CD4-positive, alpha-beta memory T cell (primary cell): ENCODE measurements around the gene SAFB. TPM values are rescaled to one million over a fixed set of nuclear protein-coding genes. Genes with fewer than 3 reads are reported as not detected.
A peak's percentile ranks its signal among the peaks of the same experiment; 100 is the strongest.

ENCODE experiments used
- CTCF ChIA-PET: fragments of 350-600 bp; sonication (Branson Sonifier 250); formaldehyde crosslinking; loops from one replicate; lab custom pipeline; 2021; ENCODE audit warnings: inconsistent platforms; ENCODE audit not compliant: partially characterized antibody; lab: Charles Lee
- POLR2A ChIA-PET: fragments of 350-600 bp; sonication (Branson Sonifier 250); formaldehyde crosslinking; loops from one replicate; lab custom pipeline; 2021; ENCODE audit not compliant: partially characterized antibody; lab: Charles Lee
- DNase-seq, 5 donors: peaks; one replicate each; pipeline versions ENCODE4 v3.0.0 to v3.0.0-alpha.2; 2020 to 2022; ENCODE audit warnings: mixed read lengths in 1 of 5
- H3K27ac ChIP-seq: one replicate; pipeline ENCODE4 v1.7.0; 2013; ENCODE audit warnings: low read depth, low read length
- H3K27me3 ChIP-seq: 2 replicates; pipeline ENCODE4 v1.7.0; 2013; ENCODE audit warnings: mild to moderate bottlenecking, low read length, moderate library complexity; ENCODE audit not compliant: insufficient read depth
- H3K36me3 ChIP-seq: 2 replicates; pipeline ENCODE4 v1.7.0; 2013; ENCODE audit warnings: mild to moderate bottlenecking, low read length, moderate library complexity; ENCODE audit not compliant: insufficient read depth
- H3K4me1 ChIP-seq: 2 replicates; pipeline ENCODE4 v1.7.0; 2013; ENCODE audit warnings: mild to moderate bottlenecking, low read length, moderate library complexity; ENCODE audit not compliant: insufficient read depth
- H3K4me3 ChIP-seq, 2 donors: one replicate each; pipeline ENCODE4 v1.7.0; 2013; ENCODE audit warnings: low read length in 2 of 2, mild to moderate bottlenecking in 1 of 2
- H3K9me3 ChIP-seq, 2 donors: one replicate each; pipeline ENCODE4 v1.7.0; 2013; ENCODE audit warnings: low read length in 2 of 2, control low read depth in 1 of 2; ENCODE audit not compliant: control insufficient read depth in 1 of 2
- H3K27ac Mint-ChIP-seq, 7 donors: one replicate each; pipeline ENCODE4 v1.8.0; 2020 to 2021; ENCODE audit warnings: mixed read lengths in 7 of 7, mild to moderate bottlenecking in 6 of 7, inconsistent platforms in 3 of 7, moderate library complexity in 3 of 7
- H3K27me3 Mint-ChIP-seq, 2 donors: one replicate each; pipeline ENCODE4 v1.8.0; 2020 to 2021; ENCODE audit warnings: mixed read lengths in 2 of 2
- H3K36me3 Mint-ChIP-seq, 2 donors: one replicate each; pipeline ENCODE4 v1.8.0; 2020 to 2021; ENCODE audit warnings: mixed read lengths in 2 of 2, inconsistent platforms in 1 of 2, mild to moderate bottlenecking in 1 of 2
- H3K4me1 Mint-ChIP-seq, 4 donors: one replicate each; pipeline ENCODE4 v1.8.0; 2020 to 2021; ENCODE audit warnings: mixed read lengths in 4 of 4, mild to moderate bottlenecking in 1 of 4
- H3K4me3 Mint-ChIP-seq, 8 donors: one replicate each; pipeline ENCODE4 v1.8.0; 2020 to 2021; ENCODE audit warnings: mixed read lengths in 8 of 8, mild to moderate bottlenecking in 7 of 8, moderate library complexity in 6 of 8, inconsistent platforms in 3 of 8
- H3K9me3 Mint-ChIP-seq, 8 donors: one replicate each; pipeline ENCODE4 v1.8.0; 2020 to 2021; ENCODE audit warnings: mixed read lengths in 8 of 8, mild to moderate bottlenecking in 5 of 8, inconsistent platforms in 3 of 8, moderate library complexity in 1 of 8
- intact Hi-C: fragments of 100-400 bp; cut with micrococcal nuclease; formaldehyde crosslinking; loops from one replicate; pipeline ENCODE4 v1.15.1; 2023
- polyA plus RNA-seq, 2 donors: library from polyadenylated mRNA; unstranded; fragments of 300-500 nt; fragmentation: Illumina TruSeq; gene quantifications; one replicate each; pipeline ENCODE4 v1.2.3, GENCODE V29; 2021
- total RNA-seq, 2 experiments: library from RNA; stranded (reverse); gene quantifications; one replicate each; pipeline ENCODE4 v1.2.3, GENCODE V29; 2021

Gene SAFB
- total and polyA plus RNA-seq, 4 experiments from 2014 or later: 14.6 to 211 (median 159) TPM

- no peaks in the 10 kb centered on the region for H3K27me3 ChIP-seq
- H3K27ac ChIP-seq: no peak overlapping the region
- no peak overlapping the region for H3K4me3 ChIP-seq
- intact Hi-C loops: no loop called here
- peaks cover 55% of the 10 kb centered on the region for H3K4me1 ChIP-seq
- H3K9me3 Mint-ChIP-seq: peaks cover 0 to 5% (median 0%) of the 10 kb centered on the region in 8 donors
- no peak for DNase-seq
- peaks cover 52% of the 10 kb centered on the region for H3K36me3 ChIP-seq
- H3K27ac Mint-ChIP-seq: peak overlapping the region in 3 of 7 donors; percentile 66 to 100 (median 97)
- CTCF ChIA-PET: interaction anchor here (1.0 to 3.8 kb wide), 2 partner anchors 67 to 101 kb away, joined by 3 to 18 read pairs; partner anchors contain the start of gene CATSPERD
- H3K9me3 ChIP-seq: no peaks in the 10 kb centered on the region
- POLR2A ChIA-PET: interaction anchor here (2.7 to 5.4 kb wide), 2 partner anchors 15 to 70 kb away, joined by 8 to 74 read pairs; partner anchors contain the start of gene RPL36
- no peaks in the 10 kb centered on the region for H3K27me3 Mint-ChIP-seq
- H3K4me1 Mint-ChIP-seq: peaks cover 31 to 76% (median 53%) of the 10 kb centered on the region in 4 donors
- peak overlapping the region; percentile 94 to 100 (median 100) for H3K4me3 Mint-ChIP-seq
- H3K36me3 Mint-ChIP-seq: peaks cover 38 to 84% of the 10 kb centered on the region in 2 donors
Observed at GRCh38 chr19:5619946-5620345, 2.9 kb upstream of the SAFB start.

- CTCF ChIA-PET: interaction anchor here (1.2 to 3.8 kb wide), 2 partner anchors 65 to 68 kb away, joined by 7 to 18 read pairs; partner anchors contain the start of gene RPL36
- Mint-ChIP-seq H3K9me3 (peaks cover 0 to 5% (median 0%) of the 10 kb centered on the region in 8 donors), H3K4me3 (peak overlapping the region; percentile 94 to 100 (median 100)), H3K27me3 (no peaks in the 10 kb centered on the region), H3K36me3 (peaks cover 37 to 84% of the 10 kb centered on the region in 2 donors), H3K27ac (peak overlapping the region; percentile 95 to 100 (median 97)), H3K4me1 (peaks cover 38 to 84% (median 65%) of the 10 kb centered on the region in 4 donors)
- Histone ChIP-seq H3K9me3 (no peaks in the 10 kb centered on the region), H3K36me3 (peaks cover 47% of the 10 kb centered on the region), H3K27me3 (no peaks in the 10 kb centered on the region), H3K4me1 (peaks cover 70% of the 10 kb centered on the region), H3K27ac (peak overlapping the region; percentile 91), H3K4me3 (peak overlapping the region; percentile 80 to 82)
- intact Hi-C loops: no loop called here
- POLR2A ChIA-PET: interaction anchor here (1.4 to 5.4 kb wide), 8 partner anchors 12 to 206 kb away, joined by 3 to 74 read pairs (median 8); partner anchors contain the start of genes CATSPERD, LONP1 and RPL36
- no peak for DNase-seq
Observed at GRCh38 chr19:5621311-5621944, 1.5 kb upstream of the SAFB start.

GRCh38 chr19:5621945-5622464, 878 bp upstream of the SAFB start:
- H3K4me1 ChIP-seq: peaks cover 73% of the 10 kb centered on the region
- CTCF ChIA-PET: interaction anchor here (1.2 to 3.8 kb wide), 2 partner anchors 65 to 68 kb away, joined by 7 to 18 read pairs; partner anchors contain the start of gene RPL36
- peaks cover 0 to 5% (median 0%) of the 10 kb centered on the region in 8 donors for H3K9me3 Mint-ChIP-seq
- peaks cover 41 to 88% (median 68%) of the 10 kb centered on the region in 4 donors for H3K4me1 Mint-ChIP-seq
- H3K36me3 Mint-ChIP-seq: peaks cover 39 to 85% of the 10 kb centered on the region in 2 donors
- peak overlapping the region; percentile 80 to 82 for H3K4me3 ChIP-seq
- DNase-seq: peak in 4 of 5 donors; percentile 14 to 46 (median 18)
- peaks cover 51% of the 10 kb centered on the region for H3K36me3 ChIP-seq
- H3K27ac ChIP-seq: peak overlapping the region; percentile 91
- intact Hi-C loops: loop anchor here (1.0 kb wide), 1 partner anchor 98 kb away; the partner anchor contains the start of genes CATSPERD and LONP1
- POLR2A ChIA-PET: interaction anchor here (0.7 to 5.4 kb wide), 19 partner anchors 8 to 831 kb away, joined by 3 to 74 read pairs (median 5); partner anchors contain the start of genes ALKBH7, CATSPERD, DUS3L and KDM4B
- no peaks in the 10 kb centered on the region for H3K9me3 ChIP-seq
- peak overlapping the region; percentile 95 to 100 (median 97) for H3K27ac Mint-ChIP-seq
- H3K27me3 Mint-ChIP-seq: no peaks in the 10 kb centered on the region
- no peaks in the 10 kb centered on the region for H3K27me3 ChIP-seq
- peak overlapping the region; percentile 94 to 100 (median 100) for H3K4me3 Mint-ChIP-seq

GRCh38 chr19:5623397-5624017, 624 bp downstream of the SAFB start:
- H3K27me3 Mint-ChIP-seq: no peaks in the 10 kb centered on the region
- Histone ChIP-seq H3K27me3 (no peaks in the 10 kb centered on the region), H3K27ac (peak overlapping the region; percentile 97), H3K4me1 (peaks cover 76% of the 10 kb centered on the region), H3K9me3 (no peaks in the 10 kb centered on the region), H3K36me3 (peaks cover 47% of the 10 kb centered on the region), H3K4me3 (peak overlapping the region; percentile 44 to 77)
- intact Hi-C loops: loop anchor here (1.0 kb wide), 2 partner anchors 57 to 67 kb away; partner anchors contain the start of genes MICOS13 and RPL36
- ChIA-PET CTCF (interaction anchor here (1.0 to 3.8 kb wide), 2 partner anchors 63 to 66 kb away, joined by 4 to 18 read pairs; partner anchors contain the start of gene RPL36), POLR2A (interaction anchor here (0.7 to 5.4 kb wide), 17 partner anchors 7 to 988 kb away, joined by 3 to 74 read pairs (median 5); partner anchors contain the start of genes ALKBH7, CATSPERD, DUS3L and KDM4B)
- H3K4me3 Mint-ChIP-seq: peak overlapping the region; percentile 99 to 100 (median 100)
- H3K36me3 Mint-ChIP-seq: peaks cover 42 to 80% of the 10 kb centered on the region in 2 donors
- DNase-seq: peak in 1 of 5 donors; percentile 16
- peaks cover 44 to 88% (median 69%) of the 10 kb centered on the region in 4 donors for H3K4me1 Mint-ChIP-seq
- peak overlapping the region; percentile 97 to 100 (median 100) for H3K27ac Mint-ChIP-seq
- H3K9me3 Mint-ChIP-seq: peaks cover 0 to 5% (median 0%) of the 10 kb centered on the region in 8 donors

DNA sequence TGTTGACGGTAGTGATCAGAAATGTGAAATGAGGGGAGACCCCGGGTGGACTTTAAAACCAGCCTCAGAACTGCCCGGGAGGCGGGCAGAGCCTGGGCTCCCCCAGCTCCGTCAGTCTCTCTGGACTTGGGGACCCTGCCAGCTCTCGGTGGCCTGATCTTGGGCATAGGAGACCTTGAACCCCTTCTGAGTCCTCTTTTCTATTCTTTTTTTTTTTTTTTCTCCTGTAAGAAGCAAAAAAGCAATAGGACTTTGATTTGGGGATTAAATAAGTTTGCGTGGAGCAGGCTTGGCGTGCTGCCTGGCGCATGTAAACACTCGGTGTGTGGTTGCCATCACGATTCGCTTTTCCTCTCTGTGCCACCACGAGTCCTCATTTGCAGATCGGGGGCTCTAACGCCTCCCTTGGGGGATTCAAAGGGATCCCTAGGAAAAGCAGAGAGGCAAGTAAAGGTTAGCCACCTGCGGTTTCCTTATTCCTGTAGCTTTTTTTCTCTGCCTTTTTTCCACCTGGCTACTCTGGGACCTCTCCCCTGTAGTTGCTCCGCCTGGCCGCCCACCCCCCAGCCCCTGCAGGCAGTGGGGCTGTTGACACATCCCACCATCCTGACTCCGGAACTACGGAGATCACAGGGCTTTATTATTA, 1.3 kb downstream of the SAFB start:
- H3K27me3 ChIP-seq: no peaks in the 10 kb centered on the region
- H3K9me3 ChIP-seq: no peaks in the 10 kb centered on the region
- peaks cover 42 to 80% of the 10 kb centered on the region in 2 donors for H3K36me3 Mint-ChIP-seq
- peaks cover 0 to 5% (median 0%) of the 10 kb centered on the region in 8 donors for H3K9me3 Mint-ChIP-seq
- DNase-seq: peak; percentile 19 to 44 (median 22)
- peak overlapping the region; percentile 88 to 100 (median 94) for H3K27ac Mint-ChIP-seq
- H3K4me1 Mint-ChIP-seq: peaks cover 44 to 88% (median 69%) of the 10 kb centered on the region in 4 donors
- H3K4me3 ChIP-seq: peak overlapping the region; percentile 44 to 77
- intact Hi-C loops: no loop called here
- H3K4me3 Mint-ChIP-seq: peak overlapping the region; percentile 93 to 100 (median 98)
- POLR2A ChIA-PET: interaction anchor here (1.6 to 5.4 kb wide), 3 partner anchors 19 to 66 kb away, joined by 5 to 74 read pairs (median 25); partner anchors contain the start of gene RPL36
- peaks cover 42% of the 10 kb centered on the region for H3K36me3 ChIP-seq
- peak overlapping the region; percentile 97 for H3K27ac ChIP-seq
- CTCF ChIA-PET: no interaction called here
- H3K4me1 ChIP-seq: peaks cover 76% of the 10 kb centered on the region
- no peaks in the 10 kb centered on the region for H3K27me3 Mint-ChIP-seq

GRCh38 chr19:5624741-5625278, 1.9 kb downstream of the SAFB start:
- peaks cover 0 to 5% (median 0%) of the 10 kb centered on the region in 8 donors for H3K9me3 Mint-ChIP-seq
- no peaks in the 10 kb centered on the region for H3K27me3 Mint-ChIP-seq
- Histone ChIP-seq H3K36me3 (peaks cover 46% of the 10 kb centered on the region), H3K4me1 (peaks cover 76% of the 10 kb centered on the region), H3K4me3 (peak overlapping the region; percentile 44 to 77), H3K9me3 (no peaks in the 10 kb centered on the region), H3K27me3 (no peaks in the 10 kb centered on the region), H3K27ac (peak overlapping the region; percentile 97)
- peak overlapping the region; percentile 93 to 100 (median 98) for H3K4me3 Mint-ChIP-seq
- peak overlapping the region; percentile 88 to 100 (median 94) for H3K27ac Mint-ChIP-seq
- peaks cover 41 to 80% of the 10 kb centered on the region in 2 donors for H3K36me3 Mint-ChIP-seq
- ChIA-PET CTCF (interaction anchor here (0.9 kb wide), 1 partner anchor 21 kb away, joined by 3 read pairs; no protein-coding TSS in a partner anchor), POLR2A (interaction anchor here (5.4 kb wide), 1 partner anchor 66 kb away, joined by 74 read pairs; the partner anchor contains the start of gene RPL36)
- intact Hi-C loops: no loop called here
- peak in 1 of 5 donors; percentile 33 for DNase-seq
- peaks cover 44 to 90% (median 70%) of the 10 kb centered on the region in 4 donors for H3K4me1 Mint-ChIP-seq
